NOMO-1 treated with dmso at 0.1 percent for 144 hours (cell line): ENCODE data around the gene MTA2.

Experiments used
- DNase-seq: peaks from one replicate; lab custom pipeline; 2025; ENCODE audit not compliant: unreplicated experiment; lab: John Stamatoyannopoulos, UW

MTA2 gene

DNA sequence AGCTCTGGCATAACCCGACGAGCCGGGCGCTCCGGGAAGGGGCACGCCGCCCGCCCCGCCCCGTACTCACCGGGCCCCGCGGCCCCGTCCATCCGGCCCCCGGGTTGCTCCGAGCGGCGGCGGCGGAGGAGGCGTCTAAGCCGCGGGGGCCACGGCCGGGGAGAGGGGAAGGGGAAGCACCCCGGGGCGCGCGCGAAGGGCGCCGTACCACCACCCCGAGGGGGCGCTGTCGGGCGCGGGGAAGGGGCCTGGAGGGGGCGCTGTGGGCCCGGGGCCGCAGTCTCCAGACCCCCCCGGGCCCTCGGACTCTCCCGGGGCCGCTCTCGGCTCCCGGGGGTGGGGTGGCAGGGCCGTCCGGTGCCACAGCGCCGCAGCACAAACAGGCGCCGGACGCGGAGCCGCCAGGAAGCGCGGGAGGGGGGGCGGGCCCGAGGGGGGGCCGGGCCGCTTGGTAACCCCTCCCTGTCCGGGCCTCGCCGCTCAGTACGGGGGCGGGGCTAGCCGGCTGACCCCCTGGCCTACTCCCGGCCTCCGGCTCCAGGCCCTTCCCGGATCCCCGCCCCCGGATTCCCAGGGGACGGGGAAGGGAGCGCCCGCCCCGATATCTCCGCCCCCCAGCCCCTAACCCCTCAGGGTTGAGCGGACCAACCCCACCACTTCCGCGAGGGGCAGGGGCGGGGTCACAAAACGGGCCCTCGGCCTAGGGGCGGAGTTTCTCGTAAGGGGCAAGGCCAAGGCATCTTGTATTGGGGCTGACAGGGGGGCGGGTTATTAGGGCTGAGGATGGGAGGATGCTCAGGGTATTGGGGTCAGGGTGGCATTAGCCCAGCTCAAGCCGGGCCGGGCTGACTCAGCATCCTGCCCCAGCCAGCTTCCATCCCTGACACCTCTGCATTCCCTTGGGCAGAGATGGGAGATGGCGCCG, 11.0 kb upstream of the MTA2 start, which contains the start of the genes EML3 and ROM1:
Gene EML3, minus strand, starts transcription at position 410 of the 925 bp plus-strand sequence. Its CDS starts 318 bp downstream, at position 92.
Gene ROM1, plus strand, starts transcription at position 892 of the 925 bp plus-strand sequence. Its CDS starts 25 bp downstream, at position 917.
- peak; percentile 49 for DNase-seq

DNA sequence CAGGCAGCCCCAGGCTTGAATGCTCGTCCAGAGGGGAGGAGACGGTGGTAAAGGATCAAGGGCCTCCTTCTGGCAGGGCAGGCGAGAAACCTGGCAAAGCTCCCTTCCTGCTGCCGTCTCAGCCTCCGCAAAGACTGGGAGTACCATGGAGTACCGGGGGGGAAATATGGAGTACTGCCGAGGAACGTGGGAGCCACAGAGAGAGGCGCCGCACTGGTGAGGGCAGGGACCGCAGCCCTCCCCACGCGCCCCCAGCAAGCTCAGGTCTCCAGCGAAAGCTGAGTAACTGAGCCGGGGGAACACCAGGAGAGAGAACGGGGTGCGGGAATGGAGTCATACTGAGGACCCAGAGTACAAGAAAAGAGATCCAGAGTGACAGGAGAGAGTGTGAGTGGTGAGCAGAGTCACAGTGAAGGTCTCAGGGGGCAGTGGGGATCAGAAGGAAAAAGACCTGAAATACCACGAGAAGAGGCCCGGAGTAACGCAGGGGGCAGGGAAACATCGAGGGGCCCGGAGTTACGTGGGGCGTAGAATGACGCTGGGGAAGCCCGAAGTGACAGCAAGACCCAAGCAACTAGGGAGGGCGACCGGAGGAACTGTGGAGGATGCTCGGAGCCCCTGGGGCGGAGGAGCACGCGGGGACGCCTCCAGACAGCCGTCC, 10.2 kb upstream of the MTA2 start:
- DNase-seq: peak; percentile 47

DNA sequence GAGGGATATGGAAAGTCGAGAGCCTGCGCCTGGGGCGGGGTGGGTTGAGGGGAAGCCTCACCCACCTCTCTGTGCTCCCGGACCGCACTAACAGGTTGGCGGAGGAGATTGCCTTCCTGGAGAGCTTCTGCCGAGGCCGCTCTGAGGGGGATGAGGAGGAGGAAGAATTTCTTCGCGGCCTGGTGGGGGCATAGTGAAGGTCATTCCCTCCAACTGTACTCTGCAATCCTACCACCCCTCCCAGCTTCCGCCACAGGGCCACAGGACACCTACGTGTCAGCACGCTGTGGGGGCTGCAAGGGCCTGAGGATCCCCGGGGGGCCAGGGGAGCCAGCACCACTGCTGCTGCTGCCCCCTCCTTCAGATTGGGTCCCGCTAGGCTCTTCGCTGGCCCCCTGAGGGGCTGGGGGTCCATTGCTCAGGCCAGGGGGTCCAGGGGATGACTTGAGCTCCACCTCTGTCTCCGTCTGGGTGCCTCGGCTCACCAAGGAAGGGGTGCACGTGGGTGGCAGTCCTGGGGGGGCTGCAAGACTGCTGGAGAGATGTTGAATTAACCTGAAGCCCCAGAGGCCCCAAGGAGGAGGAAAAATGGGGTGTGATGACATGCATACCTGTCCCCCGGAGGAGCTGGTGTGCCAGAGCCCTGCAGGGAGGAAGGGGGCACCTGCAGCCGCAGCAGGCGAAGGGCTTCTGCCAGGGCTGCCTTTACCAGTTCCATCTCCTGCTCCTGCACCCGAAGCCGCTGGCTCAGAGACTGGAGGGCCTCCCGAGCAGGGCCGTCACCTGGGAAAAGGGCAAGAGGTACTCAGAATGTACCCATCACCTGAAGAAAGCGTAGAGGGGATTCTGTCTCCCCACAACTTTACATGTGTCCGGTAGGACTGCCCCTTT, 9.4 kb upstream of the MTA2 start:
- no peak for DNase-seq

DNA sequence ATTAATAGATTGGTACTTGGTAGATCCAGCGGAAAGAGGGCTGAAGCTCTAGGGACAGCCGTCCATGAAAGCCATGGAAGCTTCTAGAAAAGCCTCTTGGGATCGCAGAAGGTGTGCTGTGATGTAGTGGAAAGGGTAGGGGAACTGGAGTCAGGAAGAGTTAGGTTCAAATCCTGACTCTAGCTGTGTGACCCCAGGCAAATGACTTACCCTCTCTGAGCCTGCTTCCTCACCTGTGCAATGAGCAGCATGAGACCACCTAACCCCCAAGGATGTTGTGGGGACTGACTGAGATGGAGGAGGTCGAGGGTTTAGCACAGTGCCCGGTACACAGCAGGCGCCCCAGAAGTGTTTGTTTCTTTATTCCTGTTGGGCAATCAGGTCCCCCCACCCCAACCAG, 8.7 kb upstream of the MTA2 start:
- DNase-seq: no peak

DNA sequence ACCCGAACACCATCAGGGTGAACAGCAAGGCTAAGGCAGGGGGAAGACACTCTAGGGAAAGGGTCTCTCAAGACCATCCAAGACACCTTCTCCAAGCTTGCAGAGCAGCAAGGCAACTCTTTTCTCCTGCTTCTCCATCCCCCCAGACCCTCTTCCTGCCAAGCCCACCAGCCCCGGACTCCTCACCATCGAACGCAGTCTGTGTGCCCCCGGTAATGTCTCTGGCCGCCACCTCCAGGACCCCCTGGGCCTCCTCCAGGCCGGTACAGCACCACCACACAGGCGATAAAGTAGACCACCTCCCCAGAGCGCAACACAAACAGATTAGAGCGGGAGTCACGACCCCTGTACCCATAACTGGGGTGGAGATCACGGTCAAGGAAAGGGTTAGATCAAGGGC, 7.1 kb upstream of the MTA2 start:
- DNase-seq: no peak

DNA sequence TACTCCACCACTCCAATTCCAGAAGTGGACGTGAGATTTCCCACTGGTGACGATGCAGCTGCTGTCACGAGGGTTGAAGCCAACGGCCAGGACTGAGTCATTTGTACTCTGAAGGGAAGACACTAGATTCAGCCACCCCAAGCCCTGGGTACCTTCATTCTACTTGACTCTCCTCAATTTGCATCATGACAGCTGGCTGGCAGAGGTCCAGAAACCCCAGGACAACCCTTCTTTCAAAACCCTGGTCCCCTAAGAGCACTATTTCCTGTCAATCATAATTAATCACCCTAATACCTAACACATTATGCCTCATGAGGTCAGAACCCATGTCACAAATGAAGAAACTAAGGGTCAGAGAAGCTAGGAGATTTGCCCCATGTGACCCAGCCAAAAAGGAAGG, 6.0 kb upstream of the MTA2 start:
- no peak for DNase-seq

DNA sequence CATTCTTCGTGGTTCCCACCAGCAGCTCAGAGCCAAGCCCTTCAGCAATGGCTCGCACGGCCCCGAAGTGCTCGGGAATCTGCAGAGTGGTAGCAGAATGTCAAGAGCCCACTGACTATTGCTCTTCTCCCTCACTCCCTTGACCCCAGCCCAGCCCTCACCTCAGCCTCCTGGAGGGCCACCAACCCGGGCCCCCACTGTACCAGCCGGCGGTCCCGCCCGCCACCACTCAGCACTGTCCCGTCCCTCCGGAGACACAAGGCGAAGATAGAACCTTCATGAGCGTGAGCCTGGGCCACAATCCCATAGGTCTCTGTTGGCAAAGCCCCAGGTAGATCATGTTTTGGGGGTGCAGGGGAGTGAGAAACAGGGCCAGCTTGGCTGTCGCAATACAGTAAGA, 4.2 kb upstream of the MTA2 start:
- no peak for DNase-seq

DNA sequence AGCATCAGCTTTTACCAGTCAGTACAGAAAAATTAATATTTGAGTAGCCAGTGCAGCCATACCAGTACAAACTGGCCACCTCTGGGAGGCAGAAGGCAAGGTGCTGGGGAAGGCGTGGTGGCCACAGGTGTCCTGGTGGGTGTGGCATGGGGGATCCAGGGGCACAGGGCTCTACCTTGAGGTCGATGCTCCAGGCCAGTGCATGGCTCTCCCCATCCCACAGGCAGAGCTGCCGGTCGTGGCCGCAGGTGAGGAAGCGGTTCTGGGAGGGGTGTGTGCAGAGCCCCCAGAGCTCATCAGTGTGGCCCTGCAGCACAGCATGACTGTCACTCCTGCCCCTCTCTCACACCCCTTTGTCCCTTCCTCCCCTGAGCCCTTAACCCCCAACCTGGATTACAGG, 3.8 kb upstream of the MTA2 start:
- no peak for DNase-seq

DNA sequence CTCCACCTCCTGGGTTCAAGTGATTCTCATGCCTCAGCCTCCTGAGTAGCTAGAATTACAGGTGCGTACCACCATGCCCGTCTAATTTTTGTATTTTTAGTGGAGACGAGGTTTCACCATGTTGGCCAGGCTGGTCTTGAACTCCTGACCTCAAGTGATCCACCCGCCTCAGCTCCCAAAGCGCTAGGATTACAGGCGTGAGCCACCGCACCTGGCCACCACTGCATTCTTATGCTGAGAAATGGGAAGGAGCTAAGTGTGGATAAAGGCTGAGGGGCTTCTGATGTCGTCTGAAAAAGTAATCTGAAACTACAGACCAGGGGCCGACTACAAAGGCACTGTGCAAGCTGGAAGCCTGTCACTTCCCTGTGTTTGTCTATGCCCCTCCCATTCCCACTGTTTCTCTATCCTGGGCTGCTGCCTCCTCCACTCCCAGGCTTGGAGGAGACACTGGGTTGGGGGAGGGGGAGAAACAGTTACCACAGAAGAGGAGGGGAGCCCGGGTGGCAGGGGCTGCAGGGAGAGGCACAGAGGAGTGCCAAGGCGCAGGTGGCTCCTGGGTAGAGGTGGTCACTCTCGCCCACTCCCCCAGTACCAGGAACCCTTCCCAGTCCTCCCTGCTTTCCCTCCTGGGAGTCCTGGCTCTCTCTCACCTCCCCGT, 2.9 kb upstream of the MTA2 start:
- no peak for DNase-seq

DNA sequence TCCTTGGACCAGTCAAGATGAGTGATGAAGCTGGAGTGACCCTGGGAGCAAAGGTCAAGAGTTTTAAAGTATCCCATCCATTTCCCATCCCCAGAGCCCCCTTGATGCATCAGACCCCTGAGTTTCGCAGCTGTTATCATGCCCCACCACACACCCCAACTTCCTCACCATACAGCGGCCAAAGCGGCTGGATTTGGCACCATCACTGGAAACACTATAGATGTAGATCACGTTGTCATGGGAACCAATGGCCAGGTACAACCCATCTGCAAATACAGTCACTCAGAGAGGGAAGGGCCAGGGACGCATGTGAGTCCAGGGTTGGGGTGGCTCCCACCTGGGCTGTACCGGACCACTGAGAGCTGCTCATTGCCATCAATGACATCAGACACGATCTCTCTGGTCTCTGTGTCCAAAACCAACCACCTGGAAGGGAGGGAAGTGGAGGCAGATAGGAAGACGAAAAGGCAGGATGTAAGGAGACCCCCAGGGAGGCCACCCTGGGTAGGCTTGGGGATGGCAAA, 2.2 kb upstream of the MTA2 start:
- DNase-seq: no peak

DNA sequence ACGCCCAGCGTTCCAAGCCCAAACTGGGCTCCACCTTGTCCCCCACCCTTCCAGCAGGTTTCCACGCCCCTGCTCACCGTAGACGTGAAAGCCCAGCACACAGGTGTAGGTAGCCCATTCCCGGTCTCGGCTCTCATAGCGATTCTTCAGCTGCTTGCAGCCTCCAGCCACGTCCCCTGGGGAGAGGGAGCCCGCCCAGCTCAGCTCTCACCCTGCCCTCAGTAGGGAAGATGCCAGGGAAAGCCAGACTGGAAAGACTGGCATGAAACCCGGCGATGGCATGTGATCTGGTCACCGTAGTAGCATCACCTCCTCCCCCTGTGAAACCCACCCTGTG, 1.4 kb upstream of the MTA2 start:
- DNase-seq: no peak

DNA sequence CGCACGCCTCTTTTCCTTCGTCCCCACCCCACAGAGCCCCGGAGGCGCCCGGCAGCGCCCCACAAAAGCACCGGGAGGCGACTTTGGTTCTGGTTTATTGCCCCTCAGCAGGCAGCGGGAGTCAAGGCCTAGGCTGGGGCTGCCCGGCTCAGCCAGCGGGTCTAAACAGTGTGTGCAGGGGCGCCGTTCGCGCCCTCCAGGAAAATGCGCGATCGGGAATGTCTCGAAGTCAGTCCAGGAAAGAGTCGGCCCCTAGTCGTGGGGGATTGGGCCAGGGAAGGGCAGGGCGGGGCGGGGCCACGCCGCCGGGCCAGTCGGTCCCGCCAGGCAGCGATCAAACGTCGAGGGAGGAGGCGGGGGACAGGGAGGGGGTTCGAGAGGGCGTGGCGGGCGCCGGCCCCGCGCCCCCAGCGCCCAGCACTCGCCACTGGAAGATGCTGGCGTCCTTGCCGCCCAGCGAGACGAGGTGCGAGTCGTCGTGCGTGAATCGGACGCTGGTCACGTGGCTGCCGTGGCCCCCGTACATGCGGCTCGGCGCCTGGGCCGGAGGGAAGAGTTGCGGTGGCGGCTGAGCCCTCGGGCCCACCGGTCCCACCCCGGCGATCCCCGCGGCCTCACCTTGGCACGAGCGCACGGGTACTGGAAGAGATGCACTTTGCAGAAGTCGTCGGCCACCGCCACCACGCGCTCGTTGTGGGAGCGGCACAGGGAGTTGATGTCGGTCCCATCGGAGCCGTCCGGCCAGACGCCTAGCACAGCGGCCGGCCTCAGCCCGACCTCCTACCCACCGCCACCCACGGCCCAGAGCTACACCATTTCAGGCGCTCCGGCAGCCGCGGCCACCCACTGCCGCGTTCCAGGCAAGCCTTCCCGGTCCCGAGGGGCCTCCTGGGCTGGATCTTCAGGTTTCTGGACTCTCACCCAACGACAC, 741 bp upstream of the MTA2 start:
- peak; percentile 47 for DNase-seq

DNA sequence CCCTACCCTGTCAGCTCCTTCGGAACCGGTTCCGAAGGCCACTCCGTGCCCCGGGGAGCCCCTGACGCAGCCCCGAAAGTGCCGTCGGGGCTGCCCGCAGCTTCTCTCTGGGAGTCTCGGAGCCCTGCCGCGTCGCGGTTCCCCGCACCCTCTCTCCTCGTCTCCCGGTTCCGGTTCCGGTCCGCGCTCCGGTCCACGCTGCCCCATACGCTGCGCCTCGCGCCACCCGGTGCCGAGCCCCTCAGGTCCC, 618 bp downstream of the MTA2 start:
- DNase-seq: no peak

DNA sequence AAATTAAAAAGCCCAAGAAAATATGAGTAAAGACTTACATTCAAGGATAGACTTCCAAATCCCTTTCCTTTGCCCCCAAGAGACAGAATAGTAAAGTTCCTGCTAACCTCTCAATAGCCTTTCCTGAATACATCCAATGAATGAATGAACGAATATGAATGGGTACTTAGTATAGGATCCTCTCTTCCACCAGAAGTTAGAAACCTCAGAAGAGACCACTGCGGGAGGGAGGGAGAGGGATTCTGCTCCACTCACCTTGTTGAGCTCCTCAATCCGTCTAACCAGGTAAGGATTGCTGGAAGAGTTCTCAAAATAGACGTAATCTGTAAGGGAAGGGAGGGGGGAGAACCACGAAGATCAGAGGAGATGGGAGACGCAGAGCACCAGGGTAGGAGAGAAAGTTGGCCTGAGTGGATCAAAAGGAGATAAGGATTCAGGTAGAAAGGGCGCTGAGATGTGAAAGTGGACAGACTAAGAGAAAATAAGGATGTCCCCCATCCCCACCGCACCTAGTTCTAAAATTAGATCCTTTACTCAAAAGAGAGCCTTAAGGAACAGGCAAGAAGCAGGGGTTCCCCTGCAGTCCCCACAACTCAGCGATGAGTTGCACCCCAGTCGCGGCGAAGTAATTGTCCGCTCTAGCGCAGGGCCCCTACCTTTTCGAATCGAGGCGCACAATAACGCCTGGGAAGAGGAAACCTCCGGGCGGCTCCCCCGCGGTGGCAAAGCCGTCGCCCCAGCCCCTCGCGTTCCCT, 1.1 kb downstream of the MTA2 start:
- DNase-seq: no peak

DNA sequence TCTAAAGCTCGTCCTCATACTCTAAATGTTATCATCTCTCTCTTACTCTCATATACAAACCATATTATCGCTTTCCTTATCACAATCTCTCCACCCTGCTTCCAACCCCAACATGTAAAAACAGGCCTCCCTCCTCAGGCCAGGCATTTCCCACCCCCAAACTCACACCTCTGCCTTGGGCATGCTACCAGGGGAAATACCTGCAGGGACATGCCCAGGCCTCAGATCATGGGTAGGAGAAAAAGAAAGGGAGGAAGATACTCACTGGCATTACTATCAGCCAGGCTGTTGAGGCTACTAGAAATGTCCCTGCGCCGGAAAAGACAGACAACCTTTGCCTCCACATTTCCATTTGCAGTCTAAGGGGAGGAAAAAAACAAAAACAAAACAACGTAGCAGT, 1.8 kb downstream of the MTA2 start:
- no peak for DNase-seq

DNA sequence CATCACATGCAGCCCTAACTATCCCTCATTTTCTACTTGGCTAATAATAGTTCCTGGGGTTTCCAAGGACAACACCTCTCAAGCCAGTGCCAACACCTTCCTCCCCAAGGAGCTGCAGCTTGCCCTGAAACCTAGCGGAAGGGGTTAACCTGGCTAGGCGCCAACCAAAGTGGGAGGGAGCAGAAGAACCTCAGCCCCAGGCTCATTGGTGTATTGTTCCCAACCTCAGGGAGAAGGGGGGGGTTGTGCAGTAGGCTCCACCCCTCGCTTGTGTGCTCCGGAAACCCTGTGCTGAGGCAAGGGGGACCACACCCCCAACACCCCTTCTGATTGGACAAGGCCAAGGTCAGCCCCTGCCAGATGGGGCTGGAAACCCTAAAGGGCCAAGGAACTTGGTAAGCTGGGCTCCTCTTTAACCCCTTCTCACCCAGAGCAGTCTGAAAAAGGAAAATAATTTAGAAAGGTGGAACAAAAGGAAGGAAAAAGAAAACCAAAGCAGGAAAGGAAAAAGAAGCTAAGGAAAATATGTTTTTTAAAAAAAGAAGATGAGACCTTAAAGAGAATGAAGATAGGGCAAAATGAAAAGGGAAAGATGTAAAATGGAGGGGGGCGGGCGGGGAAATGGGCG, 2.5 kb downstream of the MTA2 start:
- peak; percentile 96 for DNase-seq

DNA sequence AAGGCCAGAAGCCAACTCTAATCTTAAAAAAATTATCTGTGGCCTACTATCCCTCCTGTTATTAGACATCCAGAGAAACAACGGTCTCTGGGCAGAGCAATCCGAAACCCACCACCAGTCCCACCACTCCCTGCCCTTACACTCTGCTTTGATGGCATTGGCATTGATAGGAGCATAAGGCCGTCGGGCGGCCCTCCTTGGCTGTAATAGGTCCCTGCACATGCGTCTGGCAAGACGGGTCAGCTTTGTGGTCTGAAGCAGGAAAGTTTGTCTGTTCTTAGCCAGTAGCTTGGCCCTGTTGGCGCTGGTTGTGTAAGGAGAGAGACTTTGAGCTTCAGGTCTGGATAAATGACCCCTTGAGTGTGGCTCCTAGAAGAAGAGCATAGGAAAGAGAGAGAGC, 6.5 kb downstream of the MTA2 start:
- DNase-seq: no peak

DNA sequence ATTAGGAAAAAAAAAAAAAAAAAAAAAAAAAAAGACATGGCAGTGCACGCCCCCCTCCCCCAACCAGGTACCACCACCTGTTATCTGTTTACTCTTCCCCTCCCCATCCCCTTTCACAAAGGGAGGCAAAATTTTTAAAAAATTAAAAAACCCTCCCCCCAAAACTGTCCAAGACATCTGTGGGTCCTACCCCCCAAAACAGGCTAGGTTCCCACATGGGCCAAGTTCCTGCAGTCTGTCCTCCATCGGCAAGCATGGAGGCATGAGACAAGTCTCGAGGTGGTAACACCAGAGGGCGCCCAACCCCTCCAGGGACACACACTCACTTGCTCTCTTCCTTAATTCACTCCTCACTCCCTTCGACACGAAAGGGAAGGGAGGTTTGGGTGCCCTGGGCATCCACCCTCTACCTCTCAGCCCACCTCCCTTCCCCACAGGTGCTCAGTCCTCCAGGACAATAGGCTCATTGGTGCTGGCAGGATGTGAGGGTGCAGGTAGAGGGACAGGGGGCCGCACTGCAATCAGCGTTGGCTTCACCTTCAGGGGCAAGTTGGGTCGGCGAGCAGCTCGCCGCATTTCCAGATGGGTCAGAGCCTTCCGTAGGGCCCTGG, 8.1 kb downstream of the MTA2 start:
- DNase-seq: peak; percentile 67
